Measurements from ENCODE around the gene GFER. TPM values are rescaled to one million over a fixed set of nuclear protein-coding genes. Genes with fewer than 3 reads are reported as not detected.

GFER gene
- total and polyA plus RNA-seq, 11 donors: 18.0 to 51.1 (median 23.8) TPM

DNA sequence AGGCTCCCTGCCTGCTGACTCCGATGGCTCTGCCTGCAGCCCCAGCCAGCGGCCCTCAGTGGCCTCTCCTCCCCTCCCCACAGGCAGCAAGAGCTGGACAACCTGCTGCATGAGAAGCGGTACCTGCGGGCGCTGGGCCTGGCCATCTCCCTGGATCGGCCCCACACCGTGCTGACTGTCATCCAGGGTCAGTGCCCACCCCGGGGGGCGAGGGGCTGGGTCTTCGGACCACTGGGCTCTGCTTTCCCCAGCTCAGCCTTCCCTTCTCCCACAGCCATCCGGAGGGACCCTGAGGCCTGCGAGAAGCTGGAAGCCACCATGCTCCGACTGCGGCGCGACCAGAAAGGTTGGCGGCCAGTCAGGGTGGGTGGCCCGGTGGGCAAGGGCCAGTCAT is 6.1 kb upstream of the GFER start:
- TF ChIP-seq, protein P1, sequence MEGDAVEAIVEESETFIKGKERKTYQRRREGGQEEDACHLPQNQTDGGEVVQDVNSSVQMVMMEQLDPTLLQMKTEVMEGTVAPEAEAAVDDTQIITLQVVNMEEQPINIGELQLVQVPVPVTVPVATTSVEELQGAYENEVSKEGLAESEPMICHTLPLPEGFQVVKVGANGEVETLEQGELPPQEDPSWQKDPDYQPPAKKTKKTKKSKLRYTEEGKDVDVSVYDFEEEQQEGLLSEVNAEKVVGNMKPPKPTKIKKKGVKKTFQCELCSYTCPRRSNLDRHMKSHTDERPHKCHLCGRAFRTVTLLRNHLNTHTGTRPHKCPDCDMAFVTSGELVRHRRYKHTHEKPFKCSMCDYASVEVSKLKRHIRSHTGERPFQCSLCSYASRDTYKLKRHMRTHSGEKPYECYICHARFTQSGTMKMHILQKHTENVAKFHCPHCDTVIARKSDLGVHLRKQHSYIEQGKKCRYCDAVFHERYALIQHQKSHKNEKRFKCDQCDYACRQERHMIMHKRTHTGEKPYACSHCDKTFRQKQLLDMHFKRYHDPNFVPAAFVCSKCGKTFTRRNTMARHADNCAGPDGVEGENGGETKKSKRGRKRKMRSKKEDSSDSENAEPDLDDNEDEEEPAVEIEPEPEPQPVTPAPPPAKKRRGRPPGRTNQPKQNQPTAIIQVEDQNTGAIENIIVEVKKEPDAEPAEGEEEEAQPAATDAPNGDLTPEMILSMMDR (IDR thresholded peaks at IDR 0.05): no peak
- TF ChIP-seq POLR2A (IDR thresholded peaks at IDR 0.05): no peak
- intact Hi-C loops (cut with DNase I): no loop called here
- no peak overlapping the region for H3K4me3 ChIP-seq
- no peak for ATAC-seq
- DNase-seq: no peak
- H3K27ac ChIP-seq: no peak overlapping the region
- no peaks in the 10 kb centered on the region for H3K9me3 ChIP-seq
- WGBS, 4 donors: 93 to 100% (median 96%) methylated on average over 2 to 18 of the region's 18 CpGs
- peaks cover 4 to 49% (median 41%) of the 10 kb centered on the region in 9 donors for H3K36me3 ChIP-seq
- H3K27me3 ChIP-seq: peaks cover 7 to 89% (median 36%) of the 10 kb centered on the region in 9 donors
- peaks cover 0 to 32% (median 9%) of the 10 kb centered on the region in 12 donors for H3K4me1 ChIP-seq

DNA sequence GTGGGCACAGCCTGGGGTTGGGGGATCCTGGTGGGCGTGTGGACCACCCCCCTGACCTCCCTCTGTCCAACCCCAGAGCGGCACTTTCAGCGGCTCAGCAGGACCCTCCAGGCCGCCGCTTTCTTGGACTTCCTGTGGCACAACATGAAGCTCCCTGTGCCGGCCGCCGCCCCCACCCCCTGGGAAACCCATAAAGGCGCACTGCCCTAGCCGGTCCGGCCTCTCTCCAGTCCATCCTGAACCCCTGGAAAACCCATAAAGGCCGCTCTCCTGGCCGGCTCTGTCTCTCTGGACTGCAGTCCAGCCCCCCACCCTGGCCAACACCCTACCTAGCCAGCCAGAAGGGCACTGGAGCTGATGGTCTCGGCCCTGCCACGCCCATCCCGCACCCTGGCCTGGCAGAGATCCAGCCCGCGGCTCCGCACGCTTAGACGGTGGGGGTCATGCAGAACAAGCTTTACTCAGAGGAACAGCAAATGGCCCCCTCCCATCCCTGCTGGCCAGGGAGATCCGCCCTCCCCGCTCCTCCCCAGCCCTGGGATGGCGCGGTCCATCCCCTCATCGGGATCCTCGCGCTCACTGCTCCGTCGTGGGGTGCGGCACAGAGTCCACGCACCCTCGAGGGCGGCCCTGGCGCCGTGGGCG is 5.4 kb upstream of the GFER start:
- Histone ChIP-seq H3K36me3 (peaks cover 4 to 49% (median 41%) of the 10 kb centered on the region in 9 donors), H3K27ac (no peak overlapping the region), H3K9me3 (no peaks in the 10 kb centered on the region), H3K27me3 (peaks cover 7 to 87% (median 36%) of the 10 kb centered on the region in 9 donors), H3K4me1 (peaks cover 0 to 33% (median 11%) of the 10 kb centered on the region in 12 donors), H3K4me3 (no peak overlapping the region)
- DNase-seq (no peak), ATAC-seq (no peak)
- WGBS, 4 donors: 75 to 83% (median 76%) methylated on average over 15 to 37 of the region's 37 CpGs
- intact Hi-C loops (cut with DNase I): no loop called here
- TF ChIP-seq, protein P1 (IDR thresholded peaks at IDR 0.05): no peak
- no peak for TF ChIP-seq POLR2A (IDR thresholded peaks at IDR 0.05)

DNA sequence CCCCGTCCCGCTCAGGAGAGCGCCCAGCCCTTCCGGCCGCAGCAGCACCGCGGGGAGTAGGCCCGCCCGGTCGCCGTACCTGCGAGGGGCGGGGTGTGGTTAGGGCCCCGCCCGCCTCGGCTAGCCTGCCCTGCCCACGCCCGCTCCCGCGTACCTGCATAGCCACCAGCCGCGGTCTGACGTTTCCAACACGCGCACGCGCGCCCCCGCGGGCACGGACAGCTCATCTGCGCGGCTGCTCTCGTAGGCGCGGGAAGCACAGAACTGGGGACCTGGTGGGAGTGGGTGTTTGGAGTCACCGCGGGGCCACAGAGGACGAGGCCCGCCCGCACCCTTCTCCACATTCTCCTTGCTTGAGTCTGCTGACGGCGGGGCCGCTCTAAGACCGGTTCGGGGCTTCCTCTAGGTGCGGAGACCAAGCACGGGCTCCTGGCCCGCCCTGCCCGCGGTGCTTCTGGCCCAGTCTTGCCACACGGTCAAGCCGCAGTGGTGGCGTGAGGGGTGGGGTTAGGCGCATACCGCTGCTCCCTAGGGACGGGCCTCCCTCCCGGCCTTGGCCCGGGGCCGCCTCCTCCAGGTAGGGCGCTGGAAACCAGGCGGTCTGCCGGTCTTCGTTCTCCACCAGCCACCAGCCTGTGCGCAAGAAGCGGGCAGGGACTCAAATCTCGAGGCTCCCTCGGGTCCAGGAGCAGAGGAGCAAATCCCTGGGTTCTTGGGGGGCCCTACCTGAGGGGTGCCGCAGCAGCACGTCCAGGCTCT is 4.5 kb upstream of the GFER start:
- Histone ChIP-seq H3K4me1 (peaks cover 0 to 32% (median 11%) of the 10 kb centered on the region in 12 donors), H3K36me3 (peaks cover 4 to 44% (median 39%) of the 10 kb centered on the region in 9 donors), H3K4me3 (no peak overlapping the region), H3K27ac (no peak overlapping the region), H3K9me3 (no peaks in the 10 kb centered on the region), H3K27me3 (peaks cover 7 to 83% (median 36%) of the 10 kb centered on the region in 9 donors)
- intact Hi-C loops (cut with DNase I): no loop called here
- TF ChIP-seq, protein P1 (IDR thresholded peaks at IDR 0.05): no peak
- TF ChIP-seq POLR2A (IDR thresholded peaks at IDR 0.05): no peak
- DNase-seq: no peak
- WGBS, 4 donors: 15 to 27% (median 19%) methylated on average over 20 to 70 of the region's 70 CpGs
- no peak for ATAC-seq
